OCI-LY7 (cell line): ENCODE data around the gene NFATC1. TPM values are rescaled to one million over a fixed set of nuclear protein-coding genes. Genes with fewer than 3 reads are reported as not detected.

Experiments
- BruUV-seq: library from RNA; stranded (reverse); fragments of 400-500 nt; replicated peaks from 2 replicates; lab custom pipeline; 2021; lab: Mats Ljungman, UMichigan
- CTCF ChIA-PET: fragments of 300-600 bp; sonication (Branson Sonifier 250); formaldehyde crosslinking; loops from one replicate; lab custom pipeline; 2022; ENCODE audit warnings: antibody characterized with exemption; ENCODE audit not compliant: unreplicated experiment; lab: Charles Lee
- POLR2A ChIA-PET: fragments of 300-600 bp; sonication (Branson Sonifier 250); formaldehyde crosslinking; loops from one replicate; lab custom pipeline; 2022; ENCODE audit warnings: antibody characterized with exemption; lab: Charles Lee
- DNase-seq: peaks from one replicate; pipeline ENCODE4 v3.0.0-alpha.2; 2015; ENCODE audit warnings: low spot score
- H2AFZ ChIP-seq: fragments of 200-600 bp; sonication (generic), shearing (Covaris generic); 2 replicates; pipeline ENCODE4 v1.6.1; 2014; ENCODE audit warnings: mild to moderate bottlenecking, antibody characterized with exemption, low read length, moderate library complexity
- H3K27ac ChIP-seq: fragments of 200-600 bp; sonication (generic); 2 replicates; pipeline ENCODE4 v1.5.1; 2014; ENCODE audit warnings: mixed run types, low read depth, mild to moderate bottlenecking, moderate library complexity, low read length, inconsistent platforms; ENCODE audit not compliant: poor library complexity, severe bottlenecking
- H3K36me3 ChIP-seq: fragments of 200-600 bp; sonication (generic); 2 replicates; pipeline ENCODE4 v1.6.1; 2014; ENCODE audit warnings: mild to moderate bottlenecking, antibody characterized with exemption, low read length, moderate library complexity, mixed read lengths; ENCODE audit not compliant: insufficient read depth
- H3K4me1 ChIP-seq: fragments of 200-600 bp; sonication (generic); 2 replicates; pipeline ENCODE4 v1.5.1; 2014; ENCODE audit warnings: mild to moderate bottlenecking, low read length; ENCODE audit not compliant: insufficient read depth, poor library complexity, severe bottlenecking
- H3K4me2 ChIP-seq: fragments of 200-600 bp; sonication (generic); 2 replicates; pipeline ENCODE4 v1.6.1; 2014; ENCODE audit warnings: mild to moderate bottlenecking, low read length
- H3K4me3 ChIP-seq: fragments of 200-600 bp; sonication (generic); 2 replicates; pipeline ENCODE4 v1.5.1; 2014; ENCODE audit warnings: mild to moderate bottlenecking, low read depth, low read length; ENCODE audit not compliant: poor library complexity, severe bottlenecking
- H3K79me2 ChIP-seq: fragments of 200-600 bp; sonication (generic); 2 replicates; pipeline ENCODE4 v1.6.1; 2016; ENCODE audit warnings: low read depth, mild to moderate bottlenecking, low read length, moderate library complexity, mixed read lengths; ENCODE audit not compliant: insufficient read depth
- H3K9me2 ChIP-seq: fragments of 200-600 bp; sonication (generic); 2 replicates; pipeline ENCODE4 v1.6.1; 2016; ENCODE audit warnings: mild to moderate bottlenecking, low read length, mixed read lengths; ENCODE audit not compliant: insufficient read depth
- H3K9me3 ChIP-seq: fragments of 200-600 bp; sonication (generic); 2 replicates; pipeline ENCODE4 v1.6.1; 2014; ENCODE audit warnings: mild to moderate bottlenecking, mixed run types, low read length, mixed read lengths
- H4K20me1 ChIP-seq: fragments of 200-600 bp; sonication (generic); 2 replicates; pipeline ENCODE4 v1.6.1; 2014; ENCODE audit warnings: mild to moderate bottlenecking, antibody characterized with exemption, low read length, moderate library complexity, mixed read lengths; ENCODE audit not compliant: insufficient read depth
- EZH2phosphoT487 ChIP-seq: fragments of 200-600 bp; sonication (generic); IDR thresholded peaks from 2 replicates; pipeline ENCODE4 v1.6.1; 2018; ENCODE audit warnings: low read depth, borderline replicate concordance, mild to moderate bottlenecking, mixed run types, antibody characterized with exemption, low read length, moderate library complexity, mixed read lengths
- intact Hi-C: fragments of 100-400 bp; cut with micrococcal nuclease; formaldehyde crosslinking; loops from one replicate; pipeline ENCODE4 v1.10.0; 2022; ENCODE audit not compliant: unreplicated experiment
- total RNA-seq, 2 experiments: library from RNA; depleted of rRNA in 1 of 2; stranded (reverse); fragments of >200 nt in 1 of 2; shearing (Covaris generic) in 1 of 2; gene quantifications; 2 replicates each; pipeline ENCODE4 v1.2.3, GENCODE V29; 2014 to 2022
- TF ChIP-seq, protein P1 (sequence below): fragments of 200-600 bp; sonication (generic); conservative IDR thresholded peaks from 2 replicates; pipeline ENCODE4 v1.5.1; 2014; ENCODE audit warnings: mild to moderate bottlenecking, antibody characterized with exemption, low read length, moderate library complexity, mixed read lengths

The NFATC1 gene
- total RNA-seq, 2 experiments from 2014 or later = 23.6 to 50.4 TPM

DNA sequence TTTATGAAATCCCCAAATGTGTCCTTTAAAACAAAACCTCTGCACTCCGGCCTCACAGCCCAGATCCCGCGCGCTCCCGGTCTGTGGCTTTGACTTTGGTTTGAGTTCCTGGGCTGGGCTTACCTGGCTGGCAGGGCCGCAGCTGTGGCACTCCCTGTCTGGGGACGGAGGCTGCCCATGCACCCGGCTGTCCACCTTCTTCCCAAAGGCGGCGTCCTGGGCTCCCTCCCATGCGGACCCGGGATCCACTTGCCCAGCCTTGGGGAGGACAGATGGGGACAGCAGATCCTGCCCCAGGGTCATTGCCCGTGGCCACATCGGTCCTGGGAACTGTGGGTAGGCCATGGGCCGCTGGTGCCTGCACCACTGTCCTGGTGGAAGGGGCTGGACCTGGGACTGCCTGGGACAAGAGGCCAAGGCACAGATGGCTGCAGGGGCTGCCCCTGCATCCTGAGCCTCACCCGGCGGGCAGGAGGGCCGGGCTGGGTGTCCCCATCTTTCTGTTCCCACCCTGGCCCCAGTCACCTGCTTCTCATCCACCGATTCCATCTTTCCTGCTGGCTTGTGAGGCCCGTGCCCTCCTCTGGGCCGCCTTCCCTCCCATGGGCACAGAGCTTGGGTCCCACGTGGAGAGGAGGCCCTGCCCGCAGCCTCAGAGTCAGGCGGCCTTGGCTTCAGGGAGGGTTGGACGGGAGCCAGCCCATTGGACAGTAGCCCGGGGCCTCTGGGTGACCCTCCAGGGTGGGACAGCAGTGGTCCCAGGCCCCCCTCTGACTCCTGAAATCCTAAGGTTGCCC lies 27.7 kb downstream of the NFATC1 start:
- Histone ChIP-seq H2AFZ (no peak overlapping the region), H3K4me2 (no peak overlapping the region), H3K4me1 (no peaks in the 10 kb centered on the region), H3K27ac (no peak overlapping the region), H4K20me1 (no peaks in the 10 kb centered on the region; the same call in 1 of the 2 replicates), H3K79me2 (peaks cover 4% of the 10 kb centered on the region; the same call in 1 of the 2 replicates), H3K9me3 (no peaks in the 10 kb centered on the region), H3K36me3 (peaks cover 22% of the 10 kb centered on the region), H3K9me2 (no peaks in the 10 kb centered on the region), H3K4me3 (no peak overlapping the region)
- no TSS peak for BruUV-seq
- POLR2A ChIA-PET = no interaction called here
- no peak for TF ChIP-seq EZH2phosphoT487
- TF ChIP-seq, protein P1, sequence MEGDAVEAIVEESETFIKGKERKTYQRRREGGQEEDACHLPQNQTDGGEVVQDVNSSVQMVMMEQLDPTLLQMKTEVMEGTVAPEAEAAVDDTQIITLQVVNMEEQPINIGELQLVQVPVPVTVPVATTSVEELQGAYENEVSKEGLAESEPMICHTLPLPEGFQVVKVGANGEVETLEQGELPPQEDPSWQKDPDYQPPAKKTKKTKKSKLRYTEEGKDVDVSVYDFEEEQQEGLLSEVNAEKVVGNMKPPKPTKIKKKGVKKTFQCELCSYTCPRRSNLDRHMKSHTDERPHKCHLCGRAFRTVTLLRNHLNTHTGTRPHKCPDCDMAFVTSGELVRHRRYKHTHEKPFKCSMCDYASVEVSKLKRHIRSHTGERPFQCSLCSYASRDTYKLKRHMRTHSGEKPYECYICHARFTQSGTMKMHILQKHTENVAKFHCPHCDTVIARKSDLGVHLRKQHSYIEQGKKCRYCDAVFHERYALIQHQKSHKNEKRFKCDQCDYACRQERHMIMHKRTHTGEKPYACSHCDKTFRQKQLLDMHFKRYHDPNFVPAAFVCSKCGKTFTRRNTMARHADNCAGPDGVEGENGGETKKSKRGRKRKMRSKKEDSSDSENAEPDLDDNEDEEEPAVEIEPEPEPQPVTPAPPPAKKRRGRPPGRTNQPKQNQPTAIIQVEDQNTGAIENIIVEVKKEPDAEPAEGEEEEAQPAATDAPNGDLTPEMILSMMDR = no peak
- CTCF ChIA-PET = no interaction called here
- DNase-seq = no peak
- intact Hi-C loops = no loop called here

DNA sequence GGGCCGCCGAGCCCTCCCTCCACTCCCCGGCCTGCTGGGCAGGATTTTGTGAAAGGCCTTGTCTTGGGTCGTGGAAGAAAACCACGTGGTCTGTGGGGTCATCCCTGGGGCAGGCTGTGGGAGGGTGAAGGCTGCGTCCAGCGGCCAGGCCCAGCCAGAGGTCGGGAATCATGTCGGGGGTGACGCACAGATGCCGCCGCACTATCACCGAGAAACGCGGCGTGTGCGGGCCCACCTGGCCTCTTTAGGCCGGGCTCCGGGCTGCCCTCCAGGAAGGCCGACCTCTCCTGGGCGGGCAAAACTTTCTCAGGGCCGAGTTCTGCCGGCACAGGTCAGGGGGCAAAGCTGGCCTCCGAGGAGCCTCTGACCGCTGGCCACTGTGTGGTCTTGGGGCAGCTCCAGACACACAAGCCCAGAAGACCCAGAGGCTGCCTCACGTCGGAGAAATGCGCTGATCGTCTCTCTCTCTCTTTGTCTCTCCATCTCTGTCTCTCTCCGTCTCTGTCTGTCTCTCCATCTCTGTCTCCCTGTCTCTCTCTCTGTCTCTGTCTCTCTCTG lies 28.4 kb downstream of the NFATC1 start:
- TF ChIP-seq, protein P1 = no peak
- no peak for TF ChIP-seq EZH2phosphoT487
- Histone ChIP-seq H3K27ac (no peak overlapping the region), H4K20me1 (no peaks in the 10 kb centered on the region; the same call in 1 of the 2 replicates), H3K4me1 (no peaks in the 10 kb centered on the region), H2AFZ (no peak overlapping the region), H3K36me3 (peaks cover 22% of the 10 kb centered on the region), H3K4me3 (no peak overlapping the region), H3K79me2 (peaks cover 4% of the 10 kb centered on the region; the same call in 1 of the 2 replicates), H3K4me2 (no peak overlapping the region), H3K9me3 (no peaks in the 10 kb centered on the region), H3K9me2 (no peaks in the 10 kb centered on the region)
- ChIA-PET POLR2A (no interaction called here), CTCF (no interaction called here)
- intact Hi-C loops = no loop called here
- no peak for DNase-seq
- no TSS peak for BruUV-seq
